GM23338 (cell line): Measurements from ENCODE around the gene HTRA1.

Source experiments
- CREB1 ChIP-seq: fragments of 250-450 bp; sonication (Bioruptor Pico); IDR thresholded peaks from 2 replicates; pipeline ENCODE4 v1.5.0; 2020; ENCODE audit warnings: low read depth, mild to moderate bottlenecking, moderate library complexity
- EZH2 ChIP-seq: fragments of 200-600 bp; sonication (generic); IDR thresholded peaks from one replicate; pipeline ENCODE4 v1.8.0; 2017; ENCODE audit warnings: antibody characterized with exemption, mild to moderate bottlenecking, low read depth; ENCODE audit not compliant: unreplicated experiment
- EZH2phosphoT487 ChIP-seq: fragments of 200-600 bp; sonication (generic); IDR thresholded peaks from one replicate; pipeline ENCODE4 v1.8.1; 2018; ENCODE audit warnings: antibody characterized with exemption; ENCODE audit not compliant: unreplicated experiment
- JUNB ChIP-seq: IDR thresholded peaks from one replicate; pipeline ENCODE4 v1.6.1; 2016; ENCODE audit warnings: antibody characterized with exemption; ENCODE audit not compliant: unreplicated experiment
- POLR2AphosphoS5 ChIP-seq: IDR thresholded peaks from 2 replicates; pipeline ENCODE4 v1.6.1; 2016; ENCODE audit warnings: antibody characterized with exemption, low read depth
- STAT1 ChIP-seq: IDR thresholded peaks from one replicate; pipeline ENCODE4 v1.6.1; 2016; ENCODE audit warnings: antibody characterized with exemption; ENCODE audit not compliant: unreplicated experiment
- ZNF114 ChIP-seq: fragments of 250-450 bp; sonication (Bioruptor Pico); IDR thresholded peaks from 2 replicates; pipeline ENCODE4 v1.5.0; 2020; ENCODE audit warnings: mild to moderate bottlenecking, moderate library complexity
- ZNF331 ChIP-seq: fragments of 250-450 bp; sonication (Bioruptor Pico); IDR thresholded peaks from 2 replicates; pipeline ENCODE4 v1.5.0; 2020; ENCODE audit warnings: low read depth, mild to moderate bottlenecking, moderate library complexity
- TF ChIP-seq, protein P1 (sequence below), 2 experiments: fragments of 200-600 bp in 1 of 2; sonication (generic) in 1 of 2; conservative IDR thresholded peaks; 2 replicates each; pipeline versions ENCODE4 v1.5.1 to v1.6.1; 2016 to 2017; ENCODE audit warnings: antibody characterized with exemption in 2 of 2, low read depth in 2 of 2, mild to moderate bottlenecking in 2 of 2, moderate library complexity in 1 of 2
- TF ChIP-seq, protein P2 (sequence below): IDR thresholded peaks from one replicate; pipeline ENCODE4 v1.6.1; 2018; ENCODE audit warnings: antibody characterized with exemption; ENCODE audit not compliant: unreplicated experiment
- TF ChIP-seq, protein P3 (sequence below): IDR thresholded peaks from 2 replicates; pipeline ENCODE4 v1.6.1; 2016; ENCODE audit warnings: antibody characterized with exemption
- TF ChIP-seq, protein P4 (sequence below): fragments of 250-450 bp; sonication (Bioruptor Pico); IDR thresholded peaks from 2 replicates; pipeline ENCODE4 v1.5.0; 2020; ENCODE audit warnings: mild to moderate bottlenecking, moderate library complexity

DNA sequence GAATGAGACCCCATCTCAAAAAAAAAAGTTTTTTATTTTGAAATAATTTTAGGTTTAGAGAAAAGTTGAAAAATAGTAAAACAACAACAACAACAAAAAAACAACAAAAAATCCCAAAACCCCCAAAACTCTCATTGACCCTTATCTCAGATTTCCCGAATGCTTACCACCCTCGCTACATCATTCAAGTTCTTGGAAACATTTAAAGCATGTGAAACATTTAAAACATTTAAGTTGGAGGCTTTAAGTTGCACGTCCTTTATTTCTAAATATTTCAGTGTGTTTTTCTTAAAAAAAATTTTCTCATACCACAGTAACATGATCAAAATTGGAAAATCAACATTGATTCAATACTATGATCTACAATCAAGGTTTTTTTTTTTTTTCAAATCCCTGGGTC, 7.3 kb upstream of the HTRA1 start:
- TF ChIP-seq ZNF331 (no peak), EZH2 (no peak), POLR2AphosphoS5 (no peak), CREB1 (CRISPR knock-in tag) (no peak), EZH2phosphoT487 (no peak), ZNF114 (CRISPR knock-in tag) (no peak), JUNB (no peak), STAT1 (no peak)
- TF ChIP-seq, protein P1, sequence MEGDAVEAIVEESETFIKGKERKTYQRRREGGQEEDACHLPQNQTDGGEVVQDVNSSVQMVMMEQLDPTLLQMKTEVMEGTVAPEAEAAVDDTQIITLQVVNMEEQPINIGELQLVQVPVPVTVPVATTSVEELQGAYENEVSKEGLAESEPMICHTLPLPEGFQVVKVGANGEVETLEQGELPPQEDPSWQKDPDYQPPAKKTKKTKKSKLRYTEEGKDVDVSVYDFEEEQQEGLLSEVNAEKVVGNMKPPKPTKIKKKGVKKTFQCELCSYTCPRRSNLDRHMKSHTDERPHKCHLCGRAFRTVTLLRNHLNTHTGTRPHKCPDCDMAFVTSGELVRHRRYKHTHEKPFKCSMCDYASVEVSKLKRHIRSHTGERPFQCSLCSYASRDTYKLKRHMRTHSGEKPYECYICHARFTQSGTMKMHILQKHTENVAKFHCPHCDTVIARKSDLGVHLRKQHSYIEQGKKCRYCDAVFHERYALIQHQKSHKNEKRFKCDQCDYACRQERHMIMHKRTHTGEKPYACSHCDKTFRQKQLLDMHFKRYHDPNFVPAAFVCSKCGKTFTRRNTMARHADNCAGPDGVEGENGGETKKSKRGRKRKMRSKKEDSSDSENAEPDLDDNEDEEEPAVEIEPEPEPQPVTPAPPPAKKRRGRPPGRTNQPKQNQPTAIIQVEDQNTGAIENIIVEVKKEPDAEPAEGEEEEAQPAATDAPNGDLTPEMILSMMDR (conservative IDR thresholded peaks at IDR 0.05; ENCODE audit: low read depth in 2 of 2), result no peak
- TF ChIP-seq, protein P2, sequence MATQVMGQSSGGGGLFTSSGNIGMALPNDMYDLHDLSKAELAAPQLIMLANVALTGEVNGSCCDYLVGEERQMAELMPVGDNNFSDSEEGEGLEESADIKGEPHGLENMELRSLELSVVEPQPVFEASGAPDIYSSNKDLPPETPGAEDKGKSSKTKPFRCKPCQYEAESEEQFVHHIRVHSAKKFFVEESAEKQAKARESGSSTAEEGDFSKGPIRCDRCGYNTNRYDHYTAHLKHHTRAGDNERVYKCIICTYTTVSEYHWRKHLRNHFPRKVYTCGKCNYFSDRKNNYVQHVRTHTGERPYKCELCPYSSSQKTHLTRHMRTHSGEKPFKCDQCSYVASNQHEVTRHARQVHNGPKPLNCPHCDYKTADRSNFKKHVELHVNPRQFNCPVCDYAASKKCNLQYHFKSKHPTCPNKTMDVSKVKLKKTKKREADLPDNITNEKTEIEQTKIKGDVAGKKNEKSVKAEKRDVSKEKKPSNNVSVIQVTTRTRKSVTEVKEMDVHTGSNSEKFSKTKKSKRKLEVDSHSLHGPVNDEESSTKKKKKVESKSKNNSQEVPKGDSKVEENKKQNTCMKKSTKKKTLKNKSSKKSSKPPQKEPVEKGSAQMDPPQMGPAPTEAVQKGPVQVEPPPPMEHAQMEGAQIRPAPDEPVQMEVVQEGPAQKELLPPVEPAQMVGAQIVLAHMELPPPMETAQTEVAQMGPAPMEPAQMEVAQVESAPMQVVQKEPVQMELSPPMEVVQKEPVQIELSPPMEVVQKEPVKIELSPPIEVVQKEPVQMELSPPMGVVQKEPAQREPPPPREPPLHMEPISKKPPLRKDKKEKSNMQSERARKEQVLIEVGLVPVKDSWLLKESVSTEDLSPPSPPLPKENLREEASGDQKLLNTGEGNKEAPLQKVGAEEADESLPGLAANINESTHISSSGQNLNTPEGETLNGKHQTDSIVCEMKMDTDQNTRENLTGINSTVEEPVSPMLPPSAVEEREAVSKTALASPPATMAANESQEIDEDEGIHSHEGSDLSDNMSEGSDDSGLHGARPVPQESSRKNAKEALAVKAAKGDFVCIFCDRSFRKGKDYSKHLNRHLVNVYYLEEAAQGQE, result no peak
- TF ChIP-seq, protein P3, sequence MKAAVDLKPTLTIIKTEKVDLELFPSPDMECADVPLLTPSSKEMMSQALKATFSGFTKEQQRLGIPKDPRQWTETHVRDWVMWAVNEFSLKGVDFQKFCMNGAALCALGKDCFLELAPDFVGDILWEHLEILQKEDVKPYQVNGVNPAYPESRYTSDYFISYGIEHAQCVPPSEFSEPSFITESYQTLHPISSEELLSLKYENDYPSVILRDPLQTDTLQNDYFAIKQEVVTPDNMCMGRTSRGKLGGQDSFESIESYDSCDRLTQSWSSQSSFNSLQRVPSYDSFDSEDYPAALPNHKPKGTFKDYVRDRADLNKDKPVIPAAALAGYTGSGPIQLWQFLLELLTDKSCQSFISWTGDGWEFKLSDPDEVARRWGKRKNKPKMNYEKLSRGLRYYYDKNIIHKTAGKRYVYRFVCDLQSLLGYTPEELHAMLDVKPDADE, result no peak
- TF ChIP-seq, protein P4, sequence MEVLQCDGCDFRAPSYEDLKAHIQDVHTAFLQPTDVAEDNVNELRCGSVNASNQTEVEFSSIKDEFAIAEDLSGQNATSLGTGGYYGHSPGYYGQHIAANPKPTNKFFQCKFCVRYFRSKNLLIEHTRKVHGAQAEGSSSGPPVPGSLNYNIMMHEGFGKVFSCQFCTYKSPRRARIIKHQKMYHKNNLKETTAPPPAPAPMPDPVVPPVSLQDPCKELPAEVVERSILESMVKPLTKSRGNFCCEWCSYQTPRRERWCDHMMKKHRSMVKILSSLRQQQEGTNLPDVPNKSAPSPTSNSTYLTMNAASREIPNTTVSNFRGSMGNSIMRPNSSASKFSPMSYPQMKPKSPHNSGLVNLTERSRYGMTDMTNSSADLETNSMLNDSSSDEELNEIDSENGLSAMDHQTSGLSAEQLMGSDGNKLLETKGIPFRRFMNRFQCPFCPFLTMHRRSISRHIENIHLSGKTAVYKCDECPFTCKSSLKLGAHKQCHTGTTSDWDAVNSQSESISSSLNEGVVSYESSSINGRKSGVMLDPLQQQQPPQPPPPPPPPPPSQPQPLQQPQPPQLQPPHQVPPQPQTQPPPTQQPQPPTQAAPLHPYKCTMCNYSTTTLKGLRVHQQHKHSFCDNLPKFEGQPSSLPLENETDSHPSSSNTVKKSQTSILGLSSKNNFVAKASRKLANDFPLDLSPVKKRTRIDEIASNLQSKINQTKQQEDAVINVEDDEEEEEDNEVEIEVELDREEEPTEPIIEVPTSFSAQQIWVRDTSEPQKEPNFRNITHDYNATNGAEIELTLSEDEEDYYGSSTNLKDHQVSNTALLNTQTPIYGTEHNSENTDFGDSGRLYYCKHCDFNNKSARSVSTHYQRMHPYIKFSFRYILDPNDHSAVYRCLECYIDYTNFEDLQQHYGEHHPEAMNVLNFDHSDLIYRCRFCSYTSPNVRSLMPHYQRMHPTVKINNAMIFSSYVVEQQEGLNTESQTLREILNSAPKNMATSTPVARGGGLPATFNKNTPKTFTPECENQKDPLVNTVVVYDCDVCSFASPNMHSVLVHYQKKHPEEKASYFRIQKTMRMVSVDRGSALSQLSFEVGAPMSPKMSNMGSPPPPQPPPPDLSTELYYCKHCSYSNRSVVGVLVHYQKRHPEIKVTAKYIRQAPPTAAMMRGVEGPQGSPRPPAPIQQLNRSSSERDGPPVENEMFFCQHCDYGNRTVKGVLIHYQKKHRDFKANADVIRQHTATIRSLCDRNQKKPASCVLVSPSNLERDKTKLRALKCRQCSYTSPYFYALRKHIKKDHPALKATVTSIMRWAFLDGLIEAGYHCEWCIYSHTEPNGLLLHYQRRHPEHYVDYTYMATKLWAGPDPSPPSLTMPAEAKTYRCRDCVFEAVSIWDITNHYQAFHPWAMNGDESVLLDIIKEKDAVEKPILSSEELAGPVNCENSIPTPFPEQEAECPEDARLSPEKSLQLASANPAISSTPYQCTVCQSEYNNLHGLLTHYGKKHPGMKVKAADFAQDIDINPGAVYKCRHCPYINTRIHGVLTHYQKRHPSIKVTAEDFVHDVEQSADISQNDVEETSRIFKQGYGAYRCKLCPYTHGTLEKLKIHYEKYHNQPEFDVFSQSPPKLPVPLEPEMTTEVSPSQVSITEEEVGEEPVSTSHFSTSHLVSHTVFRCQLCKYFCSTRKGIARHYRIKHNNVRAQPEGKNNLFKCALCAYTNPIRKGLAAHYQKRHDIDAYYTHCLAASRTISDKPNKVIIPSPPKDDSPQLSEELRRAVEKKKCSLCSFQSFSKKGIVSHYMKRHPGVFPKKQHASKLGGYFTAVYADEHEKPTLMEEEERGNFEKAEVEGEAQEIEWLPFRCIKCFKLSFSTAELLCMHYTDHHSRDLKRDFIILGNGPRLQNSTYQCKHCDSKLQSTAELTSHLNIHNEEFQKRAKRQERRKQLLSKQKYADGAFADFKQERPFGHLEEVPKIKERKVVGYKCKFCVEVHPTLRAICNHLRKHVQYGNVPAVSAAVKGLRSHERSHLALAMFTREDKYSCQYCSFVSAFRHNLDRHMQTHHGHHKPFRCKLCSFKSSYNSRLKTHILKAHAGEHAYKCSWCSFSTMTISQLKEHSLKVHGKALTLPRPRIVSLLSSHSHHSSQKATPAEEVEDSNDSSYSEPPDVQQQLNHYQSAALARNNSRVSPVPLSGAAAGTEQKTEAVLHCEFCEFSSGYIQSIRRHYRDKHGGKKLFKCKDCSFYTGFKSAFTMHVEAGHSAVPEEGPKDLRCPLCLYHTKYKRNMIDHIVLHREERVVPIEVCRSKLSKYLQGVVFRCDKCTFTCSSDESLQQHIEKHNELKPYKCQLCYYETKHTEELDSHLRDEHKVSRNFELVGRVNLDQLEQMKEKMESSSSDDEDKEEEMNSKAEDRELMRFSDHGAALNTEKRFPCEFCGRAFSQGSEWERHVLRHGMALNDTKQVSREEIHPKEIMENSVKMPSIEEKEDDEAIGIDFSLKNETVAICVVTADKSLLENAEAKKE (CRISPR knock-in tag), result no peak
